IMR-90 (cell line): ENCODE measurements around the gene HHLA2. TPM values are rescaled to one million over a fixed set of nuclear protein-coding genes. Genes with fewer than 3 reads are reported as not detected.

Experiments
- ATAC-seq: fragments of 200-7000 bp; cut with Tn5 transposase; 2 replicates; pipeline ENCODE4 v1.9.1; 2020; ENCODE audit warnings: low read depth, mild to moderate bottlenecking, moderate library complexity
- BruUV-seq: library from RNA; stranded (reverse); fragments of 400-500 nt; replicated peaks from 2 replicates; lab custom pipeline; 2021; lab: Mats Ljungman, UMichigan
- CTCF ChIA-PET: fragments of 300-600 bp; formaldehyde crosslinking; extraction: SDS; loops from one replicate; lab custom pipeline; 2021; ENCODE audit warnings: antibody characterized with exemption; lab: Yijun Ruan, JAX
- POLR2A ChIA-PET: fragments of 300-600 bp; sonication (Branson Sonifier 250); formaldehyde crosslinking; loops from one replicate; lab custom pipeline; 2022; ENCODE audit warnings: antibody characterized with exemption; ENCODE audit not compliant: unreplicated experiment; lab: Charles Lee
- DNase-seq: peaks from one replicate; pipeline ENCODE4 v3.0.0; 2013
- H2AFZ ChIP-seq: replicated peaks from 2 replicates; pipeline ENCODE3; 2013; ENCODE audit warnings: low read length, mild to moderate bottlenecking; ENCODE audit not compliant: poor library complexity
- H2AK5ac ChIP-seq: 2 replicates; pipeline ENCODE4 v1.6.1; 2013; ENCODE audit warnings: low read depth, low read length, inconsistent platforms
- H2AK9ac ChIP-seq: replicated peaks from 2 replicates; pipeline ENCODE3; 2013; ENCODE audit warnings: mild to moderate bottlenecking, low read depth, low read length, moderate library complexity; ENCODE audit not compliant: poor library complexity
- H2BK120ac ChIP-seq: 2 replicates; pipeline ENCODE4 v1.6.1; 2013; ENCODE audit warnings: low read depth, low read length, inconsistent platforms
- H2BK15ac ChIP-seq: 3 replicates; pipeline ENCODE4 v1.6.1; 2013; ENCODE audit warnings: low read depth, low read length, inconsistent platforms
- H2BK20ac ChIP-seq: 2 replicates; pipeline ENCODE4 v1.6.1; 2013; ENCODE audit warnings: low read depth, mild to moderate bottlenecking, inconsistent platforms, low read length, moderate library complexity
- H2BK5ac ChIP-seq: 2 replicates; pipeline ENCODE4 v1.6.1; 2013; ENCODE audit warnings: mild to moderate bottlenecking, low read depth, low read length, inconsistent platforms; ENCODE audit not compliant: poor library complexity, severe bottlenecking
- H3K14ac ChIP-seq: replicated peaks from 2 replicates; pipeline ENCODE4 v1.6.1; 2013; ENCODE audit warnings: low read depth, low read length, inconsistent platforms
- H3K18ac ChIP-seq: 2 replicates; pipeline ENCODE4 v1.6.1; 2013; ENCODE audit warnings: low read depth, low read length, control low read depth
- H3K23ac ChIP-seq: 2 replicates; pipeline ENCODE4 v1.6.1; 2013; ENCODE audit warnings: low read depth, low read length, inconsistent platforms
- H3K27ac ChIP-seq: 2 replicates; pipeline ENCODE4 v1.5.1; 2013; ENCODE audit warnings: mild to moderate bottlenecking, control low read depth, low read length; ENCODE audit not compliant: insufficient read depth
- H3K27me3 ChIP-seq: 2 replicates; pipeline ENCODE4 v1.6.1; 2013; ENCODE audit warnings: low read length; ENCODE audit not compliant: control insufficient read depth, insufficient read depth
- H3K36me3 ChIP-seq: 2 replicates; pipeline ENCODE4 v1.6.1; 2013; ENCODE audit warnings: low read length, mixed read lengths; ENCODE audit not compliant: control insufficient read depth, insufficient read depth
- H3K4ac ChIP-seq: 2 replicates; pipeline ENCODE4 v1.6.1; 2013; ENCODE audit warnings: low read depth, low read length, inconsistent platforms
- H3K4me1 ChIP-seq: 2 replicates; pipeline ENCODE4 v1.6.1; 2013; ENCODE audit warnings: low read length, mixed read lengths; ENCODE audit not compliant: control insufficient read depth, insufficient read depth
- H3K4me2 ChIP-seq: 2 replicates; pipeline ENCODE4 v1.6.1; 2013; ENCODE audit warnings: low read depth, mild to moderate bottlenecking, control low read depth, low read length, moderate library complexity
- H3K4me3 ChIP-seq: 2 replicates; pipeline ENCODE4 v1.5.1; 2013; ENCODE audit warnings: low read depth, mild to moderate bottlenecking, control low read depth, low read length, moderate library complexity; ENCODE audit not compliant: insufficient read depth
- H3K56ac ChIP-seq: 2 replicates; pipeline ENCODE4 v1.6.1; 2013; ENCODE audit warnings: low read length, inconsistent platforms; ENCODE audit not compliant: insufficient read depth; ENCODE audit errors: extremely low read depth
- H3K79me1 ChIP-seq, 2 experiments: 2 replicates each; pipeline ENCODE4 v1.6.1; 2013; ENCODE audit warnings: low read length in 2 of 2, inconsistent platforms in 1 of 2, low read depth in 1 of 2
- H3K9ac ChIP-seq: 2 replicates; pipeline ENCODE4 v1.6.1; 2013; ENCODE audit warnings: low read depth, low read length, control low read depth
- H3K9me1 ChIP-seq: 2 replicates; pipeline ENCODE4 v1.6.1; 2013; ENCODE audit warnings: low read length, inconsistent platforms; ENCODE audit not compliant: insufficient read depth
- H3K9me3 ChIP-seq: 2 replicates; pipeline ENCODE4 v1.6.1; 2013; ENCODE audit warnings: low read length; ENCODE audit not compliant: control insufficient read depth, insufficient read depth
- H4K20me1 ChIP-seq: 2 replicates; pipeline ENCODE4 v1.6.1; 2013; ENCODE audit warnings: low read length, inconsistent platforms; ENCODE audit not compliant: insufficient read depth
- H4K5ac ChIP-seq: 2 replicates; pipeline ENCODE4 v1.6.1; 2013; ENCODE audit warnings: mild to moderate bottlenecking, low read depth, low read length, control low read depth
- H4K8ac ChIP-seq, 2 experiments: 2 replicates each; pipeline ENCODE4 v1.6.1; 2013; ENCODE audit warnings: low read depth in 2 of 2, low read length in 2 of 2, control low read depth in 1 of 2, inconsistent platforms in 1 of 2
- H4K91ac ChIP-seq: 2 replicates; pipeline ENCODE4 v1.6.1; 2013; ENCODE audit warnings: low read depth, low read length, inconsistent platforms; ENCODE audit not compliant: insufficient read depth
- BHLHE40 ChIP-seq: fragments of 150-350 bp; IDR thresholded peaks from 2 replicates; pipeline ENCODE4 v1.6.1; 2016; ENCODE audit warnings: mild to moderate bottlenecking, low read depth, low read length
- CEBPB ChIP-seq: IDR thresholded peaks from 2 replicates; pipeline ENCODE4 v1.6.1; 2012; ENCODE audit warnings: low read depth, low read length, improper control_type of control experiment
- CHD1 ChIP-seq: IDR thresholded peaks from 2 replicates; pipeline ENCODE4 v1.6.1; 2012; ENCODE audit warnings: low read depth, low read length, improper control_type of control experiment
- FOS ChIP-seq: fragments of 150-350 bp; IDR thresholded peaks from 2 replicates; pipeline ENCODE4 v1.6.1; 2016; ENCODE audit warnings: low read depth, low read length
- MAFK ChIP-seq: IDR thresholded peaks from 2 replicates; pipeline ENCODE4 v1.6.1; 2012; ENCODE audit warnings: low read depth, low read length, improper control_type of control experiment
- MAZ ChIP-seq: IDR thresholded peaks from 2 replicates; pipeline ENCODE4 v1.6.1; 2012; ENCODE audit warnings: low read depth, mild to moderate bottlenecking, low read length, improper control_type of control experiment, moderate library complexity, borderline replicate concordance
- MXI1 ChIP-seq: IDR thresholded peaks from 2 replicates; pipeline ENCODE4 v1.6.1; 2012; ENCODE audit warnings: low read depth, mild to moderate bottlenecking, low read length, moderate library complexity, borderline replicate concordance
- NFE2L2 ChIP-seq: fragments of 150-350 bp; IDR thresholded peaks from 2 replicates; pipeline ENCODE4 v1.6.1; 2016; ENCODE audit warnings: low read depth, mild to moderate bottlenecking, low read length
- POLR2A ChIP-seq: IDR thresholded peaks from 2 replicates; pipeline ENCODE4 v1.6.1; 2012; ENCODE audit warnings: mild to moderate bottlenecking, low read depth, low read length
- RAD21 ChIP-seq: IDR thresholded peaks from 2 replicates; pipeline ENCODE4 v1.6.1; 2012; ENCODE audit warnings: low read length, improper control_type of control experiment
- RCOR1 ChIP-seq: IDR thresholded peaks from 2 replicates; pipeline ENCODE4 v1.6.1; 2012; ENCODE audit warnings: mild to moderate bottlenecking, low read length, improper control_type of control experiment; ENCODE audit not compliant: insufficient replicate concordance
- RFX5 ChIP-seq: IDR thresholded peaks from 2 replicates; pipeline ENCODE4 v1.8.0; 2012; ENCODE audit warnings: low read depth, mild to moderate bottlenecking, low read length, moderate library complexity
- SMC3 ChIP-seq: fragments of 150-350 bp; IDR thresholded peaks from 2 replicates; pipeline ENCODE4 v1.6.1; 2016; ENCODE audit warnings: low read depth, mild to moderate bottlenecking, antibody characterized with exemption, low read length, moderate library complexity
- WGBS, 2 experiments: methylation state at CpG; one replicate each; pipeline versions ENCODE4 v1.1.5 to v1.1.7; 2013; ENCODE audit warnings: missing lambda C conversion rate in 2 of 2; ENCODE audit not compliant: insufficient read length in 1 of 2; ENCODE audit errors: extremely low coverage in 2 of 2; 5-methylcytosine and 5-hydroxymethylcytosine counted together
- dilution Hi-C: fragments of 300-500 bp; cut with HindIII; formaldehyde crosslinking; loops from one replicate; pipeline ENCODE4 v1.14.3; 2018; ENCODE audit warnings: low sequenced_read_pairs; ENCODE audit not compliant: unreplicated experiment
- in situ Hi-C: fragments of 300-500 bp; cut with MboI; formaldehyde crosslinking; loops from 3 replicates; pipeline ENCODE4 v1.14.3; 2019; ENCODE audit warnings: low sequenced_read_pairs, inconsistent platforms, mixed read lengths
- intact Hi-C: fragments of 100-400 bp; cut with micrococcal nuclease; formaldehyde crosslinking; loops from 2 replicates; pipeline ENCODE4 v1.10.0; 2022
- polyA plus RNA-seq, 3 experiments: library from polyadenylated mRNA; depleted of rRNA; stranded (reverse); fragments of >200 nt; gene quantifications; 2 replicates each; pipeline ENCODE4 v1.2.3, GENCODE V29; 2012; ENCODE audit warnings: low replicate concordance in 1 of 3
- total RNA-seq: library from RNA; depleted of rRNA; stranded (reverse); fragments of >200 nt; gene quantifications from 2 replicates; pipeline ENCODE4 v1.2.3, GENCODE V29; 2012
- TF ChIP-seq, protein P1 (sequence below): fragments of 150-350 bp; IDR thresholded peaks from 2 replicates; pipeline ENCODE4 v1.6.1; 2016; ENCODE audit warnings: low read depth, mild to moderate bottlenecking, low read length, moderate library complexity, borderline replicate concordance
- TF ChIP-seq, protein P2 (sequence below): conservative IDR thresholded peaks from 2 replicates; pipeline ENCODE4 v1.5.1; 2012; ENCODE audit warnings: mild to moderate bottlenecking, low read depth, low read length, improper control_type of control experiment
- TF ChIP-seq, protein P3 (sequence below): fragments of 150-350 bp; IDR thresholded peaks from 2 replicates; pipeline ENCODE4 v1.6.1; 2017; ENCODE audit warnings: mild to moderate bottlenecking, antibody characterized with exemption, low read length, low read depth

The HHLA2 gene
- total and polyA plus RNA-seq, 2 of the 4 experiments (the other 2 are of a cell fraction), result not detected

DNA sequence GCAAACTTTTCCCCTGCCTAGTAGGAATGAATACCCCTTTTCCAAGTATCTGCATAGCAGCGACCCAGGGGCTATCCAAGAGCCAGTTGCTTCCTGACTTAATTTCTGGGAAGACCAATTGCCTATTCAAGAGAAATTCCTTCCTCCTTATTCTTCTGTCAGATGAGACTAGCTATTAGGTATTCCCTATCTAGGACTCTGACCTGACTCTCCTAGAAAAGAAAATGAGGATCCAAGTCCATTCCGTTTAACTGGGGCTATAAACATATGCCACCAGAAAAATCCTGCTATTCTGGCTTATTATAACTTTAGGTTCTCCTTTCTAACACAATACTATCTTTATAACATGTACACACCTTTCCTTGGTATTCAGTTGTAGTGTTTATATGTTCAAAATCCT, 1.7 kb downstream of the HHLA2 start:
- Histone ChIP-seq H3K79me1 (no peaks in the 10 kb centered on the region), H4K5ac (no peak overlapping the region), H3K56ac (no peak overlapping the region), H2BK5ac (no peak overlapping the region), H3K4ac (no peak overlapping the region), H2BK15ac (no peak overlapping the region), H4K20me1 (no peaks in the 10 kb centered on the region), H3K14ac (no peak overlapping the region), H2AFZ (no peak overlapping the region), H3K9me1 (peaks cover 2% of the 10 kb centered on the region; the same call in 1 of the 2 replicates), H2AK9ac (no peak overlapping the region), H3K4me3 (no peak overlapping the region), H2AK5ac (no peak overlapping the region), H3K9ac (no peak overlapping the region), H2BK20ac (no peak overlapping the region), H3K9me3 (no peaks in the 10 kb centered on the region), H3K4me1 (peaks cover 6% of the 10 kb centered on the region), H3K36me3 (no peaks in the 10 kb centered on the region), H4K91ac (no peak overlapping the region), H3K18ac (no peak overlapping the region), H2BK120ac (no peak overlapping the region), H4K8ac (no peak overlapping the region), H3K4me2 (no peak overlapping the region), H3K27me3 (no peaks in the 10 kb centered on the region), H3K27ac (no peak overlapping the region), H3K23ac (no peak overlapping the region)
- intact Hi-C loops, result no loop called here
- in situ Hi-C loops, result no loop called here
- dilution Hi-C loops, result no loop called here
- no peak for ATAC-seq
- TF ChIP-seq, protein P1, sequence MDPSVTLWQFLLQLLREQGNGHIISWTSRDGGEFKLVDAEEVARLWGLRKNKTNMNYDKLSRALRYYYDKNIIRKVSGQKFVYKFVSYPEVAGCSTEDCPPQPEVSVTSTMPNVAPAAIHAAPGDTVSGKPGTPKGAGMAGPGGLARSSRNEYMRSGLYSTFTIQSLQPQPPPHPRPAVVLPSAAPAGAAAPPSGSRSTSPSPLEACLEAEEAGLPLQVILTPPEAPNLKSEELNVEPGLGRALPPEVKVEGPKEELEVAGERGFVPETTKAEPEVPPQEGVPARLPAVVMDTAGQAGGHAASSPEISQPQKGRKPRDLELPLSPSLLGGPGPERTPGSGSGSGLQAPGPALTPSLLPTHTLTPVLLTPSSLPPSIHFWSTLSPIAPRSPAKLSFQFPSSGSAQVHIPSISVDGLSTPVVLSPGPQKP, result no peak
- TF ChIP-seq SMC3, result no peak
- no peak for TF ChIP-seq MXI1
- no peak for TF ChIP-seq BHLHE40
- TF ChIP-seq RCOR1, result no peak
- TF ChIP-seq RFX5, result no peak
- no peak for TF ChIP-seq MAFK
- TF ChIP-seq, protein P2, sequence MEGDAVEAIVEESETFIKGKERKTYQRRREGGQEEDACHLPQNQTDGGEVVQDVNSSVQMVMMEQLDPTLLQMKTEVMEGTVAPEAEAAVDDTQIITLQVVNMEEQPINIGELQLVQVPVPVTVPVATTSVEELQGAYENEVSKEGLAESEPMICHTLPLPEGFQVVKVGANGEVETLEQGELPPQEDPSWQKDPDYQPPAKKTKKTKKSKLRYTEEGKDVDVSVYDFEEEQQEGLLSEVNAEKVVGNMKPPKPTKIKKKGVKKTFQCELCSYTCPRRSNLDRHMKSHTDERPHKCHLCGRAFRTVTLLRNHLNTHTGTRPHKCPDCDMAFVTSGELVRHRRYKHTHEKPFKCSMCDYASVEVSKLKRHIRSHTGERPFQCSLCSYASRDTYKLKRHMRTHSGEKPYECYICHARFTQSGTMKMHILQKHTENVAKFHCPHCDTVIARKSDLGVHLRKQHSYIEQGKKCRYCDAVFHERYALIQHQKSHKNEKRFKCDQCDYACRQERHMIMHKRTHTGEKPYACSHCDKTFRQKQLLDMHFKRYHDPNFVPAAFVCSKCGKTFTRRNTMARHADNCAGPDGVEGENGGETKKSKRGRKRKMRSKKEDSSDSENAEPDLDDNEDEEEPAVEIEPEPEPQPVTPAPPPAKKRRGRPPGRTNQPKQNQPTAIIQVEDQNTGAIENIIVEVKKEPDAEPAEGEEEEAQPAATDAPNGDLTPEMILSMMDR, result no peak
- TF ChIP-seq, protein P3, sequence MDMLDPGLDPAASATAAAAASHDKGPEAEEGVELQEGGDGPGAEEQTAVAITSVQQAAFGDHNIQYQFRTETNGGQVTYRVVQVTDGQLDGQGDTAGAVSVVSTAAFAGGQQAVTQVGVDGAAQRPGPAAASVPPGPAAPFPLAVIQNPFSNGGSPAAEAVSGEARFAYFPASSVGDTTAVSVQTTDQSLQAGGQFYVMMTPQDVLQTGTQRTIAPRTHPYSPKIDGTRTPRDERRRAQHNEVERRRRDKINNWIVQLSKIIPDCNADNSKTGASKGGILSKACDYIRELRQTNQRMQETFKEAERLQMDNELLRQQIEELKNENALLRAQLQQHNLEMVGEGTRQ, result no peak
- no peak for TF ChIP-seq CHD1
- TF ChIP-seq MAZ, result no peak
- TF ChIP-seq POLR2A, result no peak
- no peak for TF ChIP-seq RAD21
- TF ChIP-seq CEBPB, result no peak
- no peak for TF ChIP-seq FOS
- no peak for TF ChIP-seq NFE2L2
- no peak for DNase-seq
- ChIA-PET POLR2A (no interaction called here), CTCF (no interaction called here)
- no CpG with 5 or more reads among the region's 2 CpGs for WGBS, 2 experiments
- no TSS peak for BruUV-seq
